T1000 (cell line): ENCODE results near the gene OSBP.
A peak's percentile ranks its signal among the peaks of the same experiment; 100 is the strongest.
"Not testable (repeated sequence)": the region's sequence is repeated elsewhere in the genome, so short reads cannot be mapped to it uniquely, and the experiment has no call there.

Experiments
- DNase-seq: peaks from one replicate; lab custom pipeline; 2025; ENCODE audit warnings: mixed read lengths; lab: John Stamatoyannopoulos, UW

OSBP gene, protein sequence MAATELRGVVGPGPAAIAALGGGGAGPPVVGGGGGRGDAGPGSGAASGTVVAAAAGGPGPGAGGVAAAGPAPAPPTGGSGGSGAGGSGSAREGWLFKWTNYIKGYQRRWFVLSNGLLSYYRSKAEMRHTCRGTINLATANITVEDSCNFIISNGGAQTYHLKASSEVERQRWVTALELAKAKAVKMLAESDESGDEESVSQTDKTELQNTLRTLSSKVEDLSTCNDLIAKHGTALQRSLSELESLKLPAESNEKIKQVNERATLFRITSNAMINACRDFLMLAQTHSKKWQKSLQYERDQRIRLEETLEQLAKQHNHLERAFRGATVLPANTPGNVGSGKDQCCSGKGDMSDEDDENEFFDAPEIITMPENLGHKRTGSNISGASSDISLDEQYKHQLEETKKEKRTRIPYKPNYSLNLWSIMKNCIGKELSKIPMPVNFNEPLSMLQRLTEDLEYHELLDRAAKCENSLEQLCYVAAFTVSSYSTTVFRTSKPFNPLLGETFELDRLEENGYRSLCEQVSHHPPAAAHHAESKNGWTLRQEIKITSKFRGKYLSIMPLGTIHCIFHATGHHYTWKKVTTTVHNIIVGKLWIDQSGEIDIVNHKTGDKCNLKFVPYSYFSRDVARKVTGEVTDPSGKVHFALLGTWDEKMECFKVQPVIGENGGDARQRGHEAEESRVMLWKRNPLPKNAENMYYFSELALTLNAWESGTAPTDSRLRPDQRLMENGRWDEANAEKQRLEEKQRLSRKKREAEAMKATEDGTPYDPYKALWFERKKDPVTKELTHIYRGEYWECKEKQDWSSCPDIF

DNA sequence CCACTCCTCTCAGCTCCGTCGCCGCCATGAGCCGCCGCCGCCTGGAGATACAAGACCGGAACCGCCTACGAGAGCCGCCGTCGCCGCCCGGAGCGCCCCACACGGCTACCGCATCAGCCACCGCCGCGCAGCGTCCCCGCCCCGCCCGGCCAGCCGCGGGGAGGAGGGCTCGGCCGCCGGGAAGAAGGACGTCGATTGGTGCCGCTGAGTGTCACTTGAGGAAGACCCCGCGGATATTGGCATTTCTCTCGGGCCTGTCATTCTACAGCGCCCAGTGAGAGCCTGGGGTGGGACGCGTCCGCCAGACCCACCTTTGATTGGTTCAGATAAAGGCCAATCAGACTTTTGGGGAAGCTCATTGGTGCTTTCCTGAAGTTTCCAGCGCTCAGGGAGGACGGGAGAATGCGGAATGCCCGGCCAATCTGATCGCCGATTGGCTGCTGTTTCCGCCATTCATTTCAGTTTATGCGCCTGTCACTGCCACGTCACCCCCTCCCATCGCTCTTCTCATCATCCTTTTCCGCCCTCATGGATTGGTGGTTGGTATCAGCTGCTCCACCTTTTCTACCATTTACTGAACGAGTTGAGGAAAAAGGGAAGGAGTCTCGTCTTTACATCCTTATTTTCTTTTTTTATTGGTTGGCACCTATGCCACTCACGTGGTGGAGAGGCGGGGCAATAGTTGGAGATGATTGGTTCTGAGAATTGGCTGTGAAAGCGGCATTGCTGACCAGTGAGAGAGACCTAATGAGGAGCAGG is at the start of gene OSBP:
Gene OSBP, minus strand, starts transcription at position 138 of the 759 bp plus-strand sequence. Its CDS starts 110 bp downstream, at position 28.
- DNase-seq: peak; percentile 99

DNA sequence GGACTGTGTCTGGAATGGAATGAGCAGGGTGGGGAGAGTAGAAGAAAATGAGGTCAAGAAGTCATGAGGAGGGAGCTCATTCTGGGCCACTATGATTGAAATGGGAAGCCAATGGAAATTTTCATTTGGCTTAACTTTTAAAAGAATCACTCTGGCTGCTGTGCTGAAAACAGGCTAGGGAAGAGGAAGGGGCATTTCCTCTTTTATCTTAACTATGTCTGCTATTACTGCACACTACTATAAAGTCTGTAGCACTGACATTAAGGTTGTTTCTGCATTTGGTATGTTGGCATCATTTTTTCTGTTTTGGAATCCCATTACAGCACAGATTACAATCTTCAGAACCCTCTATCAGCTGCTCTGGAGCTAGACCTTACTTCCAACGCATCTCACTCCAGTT is 45.0 kb upstream of the OSBP start:
- no peak for DNase-seq

DNA sequence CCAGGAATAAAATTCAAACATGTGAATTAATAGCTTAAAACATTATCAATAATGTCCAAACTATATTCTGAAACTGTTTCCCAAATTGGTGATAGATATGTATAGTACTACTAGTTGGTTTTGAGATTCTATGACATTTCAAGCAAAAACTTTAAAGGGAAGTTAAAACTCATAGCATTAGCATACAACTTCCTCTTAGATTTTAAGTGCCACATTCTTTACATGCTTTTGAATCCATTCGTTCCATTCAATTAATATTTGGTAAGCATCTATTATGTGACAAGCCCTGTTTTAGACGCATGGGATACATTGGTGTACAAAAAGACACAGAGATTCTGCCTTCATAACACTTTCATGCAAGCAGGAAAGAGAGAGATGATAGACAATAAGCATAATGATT is 44.4 kb upstream of the OSBP start:
- DNase-seq: no peak

DNA sequence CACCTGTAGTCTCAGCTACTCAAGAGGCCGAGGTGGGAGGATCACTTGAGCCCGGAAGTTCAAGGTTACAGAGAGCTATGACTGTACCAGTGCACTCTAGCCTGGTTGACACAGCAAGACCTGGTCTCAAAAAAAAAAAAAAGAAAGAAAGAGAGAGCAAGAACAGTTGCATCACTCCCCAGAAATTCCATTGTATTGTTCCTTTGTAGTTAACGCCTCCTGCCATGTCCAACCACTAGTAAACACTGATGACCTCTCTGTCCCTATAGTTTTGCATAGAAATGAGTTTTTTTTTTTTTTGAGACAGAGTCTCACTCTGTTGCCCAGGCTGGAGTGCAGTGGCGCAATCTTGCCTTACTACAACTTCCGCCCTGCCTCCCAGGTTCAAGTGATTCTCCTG is 42.5 kb upstream of the OSBP start:
- DNase-seq: no peak

DNA sequence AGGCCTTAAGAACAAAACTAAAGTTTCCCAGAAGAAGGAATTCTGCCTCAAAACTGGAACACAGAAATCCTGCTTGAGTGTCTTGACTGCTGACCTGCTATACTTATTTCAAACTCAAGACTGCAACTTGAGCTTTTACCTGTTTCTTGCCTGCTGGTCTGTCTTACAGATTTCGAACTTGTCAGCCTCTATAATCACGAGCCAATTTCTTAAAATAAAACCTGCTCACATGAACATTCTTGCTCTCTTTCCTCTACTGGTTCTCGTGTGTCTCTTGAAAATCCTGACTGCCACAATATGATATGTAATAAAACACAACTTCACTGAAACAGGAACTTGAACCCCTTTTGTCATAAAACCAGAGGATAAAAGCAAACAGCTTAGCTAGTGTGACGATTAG is 39.3 kb upstream of the OSBP start:
- no peak for DNase-seq

DNA sequence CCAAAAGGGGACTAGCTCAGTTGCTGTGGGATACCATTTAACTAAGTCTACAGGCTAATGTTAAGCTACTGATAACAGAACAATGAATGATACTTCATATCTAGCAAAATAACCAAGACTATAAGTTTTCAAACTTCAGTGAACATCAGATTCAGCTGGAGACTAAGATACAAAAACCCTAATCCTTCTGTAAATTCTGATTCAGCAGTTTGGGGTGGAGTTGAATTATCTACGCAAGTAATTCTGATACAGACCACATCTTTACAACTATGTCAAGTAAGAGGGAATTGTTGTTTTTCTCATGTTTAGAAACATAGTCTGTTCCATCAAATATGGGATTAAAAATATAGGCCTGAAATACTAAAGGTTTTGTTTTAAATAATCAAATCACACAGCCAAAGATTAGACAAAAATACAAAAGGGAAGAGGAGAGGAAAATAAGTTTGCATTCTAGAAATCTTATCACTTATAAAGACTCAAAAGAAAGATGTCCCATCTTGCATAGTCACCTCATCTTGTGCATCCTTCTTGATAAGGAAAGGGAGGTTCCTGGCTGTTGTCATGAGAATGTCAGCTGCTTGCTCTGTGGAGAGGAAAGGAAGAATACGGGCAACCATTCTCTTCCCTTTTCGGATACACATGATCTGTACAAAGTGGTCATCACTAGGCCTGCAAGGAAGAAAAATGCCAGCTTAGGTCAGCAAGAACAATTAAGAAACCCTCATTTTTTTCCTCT is 31.8 kb upstream of the OSBP start:
- no peak for DNase-seq

DNA sequence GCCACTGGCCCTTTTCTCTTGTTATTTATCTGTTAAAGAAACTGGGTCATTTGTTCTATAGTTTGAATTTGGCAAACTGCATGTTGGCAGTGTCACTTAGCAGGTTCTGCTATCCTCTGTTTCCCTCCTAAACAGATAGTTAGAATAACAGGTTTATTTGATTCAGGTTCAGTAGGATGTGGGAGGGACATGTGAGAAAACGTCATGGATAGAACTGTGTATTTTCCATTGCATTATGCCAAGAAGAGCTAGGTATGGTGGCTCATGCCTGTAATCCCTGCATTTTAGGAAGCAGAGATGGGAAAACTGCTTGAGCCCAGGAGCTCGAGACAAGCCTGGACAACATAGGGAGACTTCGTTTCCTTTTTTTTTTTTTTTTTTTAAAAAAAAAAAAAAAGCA is 29.0 kb upstream of the OSBP start:
- no peak for DNase-seq

DNA sequence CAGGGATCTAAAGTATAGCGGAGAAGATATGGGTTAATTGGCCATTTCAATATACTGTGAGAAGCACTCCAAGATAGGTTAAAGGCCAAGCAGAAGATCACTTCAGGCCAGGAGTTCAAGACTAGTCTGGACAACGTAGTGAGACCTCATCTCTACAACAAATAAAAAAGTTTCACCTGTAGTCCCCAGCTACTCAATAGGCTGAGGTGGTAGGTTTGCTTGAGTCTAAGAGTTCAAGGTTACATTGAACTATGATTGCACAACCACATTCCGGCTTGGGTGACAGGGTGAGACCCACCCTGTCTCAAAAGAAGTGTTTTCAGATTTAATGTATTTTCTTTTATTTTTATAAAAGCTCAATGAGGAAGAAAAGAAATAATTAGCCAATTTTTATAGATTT is 27.8 kb upstream of the OSBP start:
- no peak for DNase-seq

DNA sequence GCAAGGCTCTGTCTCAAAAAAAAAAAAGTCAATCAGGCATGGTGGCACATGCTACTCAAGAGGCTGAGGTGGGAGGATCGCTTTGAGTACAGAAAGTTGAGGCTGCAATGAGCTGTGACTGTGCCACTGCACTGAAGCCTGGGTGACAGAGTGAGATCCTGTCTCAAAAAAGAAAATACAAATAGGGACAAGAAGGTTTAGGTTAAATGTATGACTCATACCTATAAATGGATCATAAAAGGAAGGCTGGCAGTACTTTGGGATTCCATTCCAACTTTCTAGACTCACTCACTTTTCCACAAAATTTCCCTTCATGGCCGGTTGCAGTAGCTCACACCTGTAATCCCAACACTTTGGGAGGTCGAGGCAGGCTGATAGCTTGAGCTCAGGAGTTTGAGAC is 25.6 kb upstream of the OSBP start:
- DNase-seq: no peak

DNA sequence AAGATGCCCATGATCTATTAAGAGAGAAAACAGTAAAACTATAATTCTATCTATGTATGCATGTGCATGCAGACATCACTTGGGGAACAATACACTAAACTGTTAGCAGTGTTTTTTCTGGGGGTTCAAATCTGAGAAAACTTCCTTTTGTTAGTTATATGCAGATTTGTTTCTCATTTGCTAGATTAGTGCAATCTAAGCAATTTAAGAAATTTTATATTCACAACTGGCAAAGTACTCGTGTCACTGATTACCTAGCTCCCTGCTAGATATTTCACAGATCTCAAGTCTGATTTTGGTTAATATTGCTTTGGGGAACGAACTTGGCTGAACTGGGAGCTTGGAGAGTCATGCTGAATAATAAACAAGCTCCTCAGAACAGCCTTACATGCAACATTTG is 14.9 kb upstream of the OSBP start:
- DNase-seq: no peak

DNA sequence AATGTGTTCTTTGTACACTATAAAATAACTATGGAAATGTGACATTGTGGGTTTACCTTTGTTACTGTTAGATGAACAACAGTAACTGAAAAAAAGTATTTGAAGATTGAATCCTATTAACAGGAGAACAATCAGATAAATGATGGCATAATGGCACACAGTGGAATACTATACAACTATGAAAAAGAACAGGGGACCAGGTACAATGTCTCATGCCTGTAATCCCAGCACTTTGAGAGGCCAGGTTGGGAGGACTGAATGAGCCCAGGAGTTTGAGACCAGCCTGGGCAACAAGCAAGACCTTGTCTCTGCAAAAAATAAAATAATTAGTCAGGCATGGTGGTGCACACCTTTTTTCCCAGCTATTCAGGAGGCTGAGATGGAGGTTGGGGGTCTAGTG is 14.4 kb upstream of the OSBP start:
- no peak for DNase-seq

DNA sequence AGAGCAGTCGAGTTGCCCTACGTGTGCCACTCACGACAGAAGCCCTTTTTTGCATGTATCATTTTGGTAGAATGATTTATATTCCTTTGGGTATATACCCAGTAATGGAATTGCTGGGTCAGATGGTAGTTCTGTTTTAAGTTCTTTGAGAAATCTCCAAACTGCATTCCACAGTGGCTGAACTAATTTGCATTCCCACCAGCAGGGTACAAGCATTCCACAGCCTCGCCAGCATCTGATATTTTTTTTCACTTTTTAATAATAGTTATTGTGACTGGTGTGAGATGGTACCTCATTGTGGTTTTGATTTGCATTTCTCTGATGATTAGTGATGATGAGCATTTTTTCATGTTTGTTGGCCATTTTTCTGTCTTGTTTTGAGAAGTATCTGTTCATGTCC is 11.4 kb upstream of the OSBP start:
- not testable (repeated sequence) for DNase-seq

DNA sequence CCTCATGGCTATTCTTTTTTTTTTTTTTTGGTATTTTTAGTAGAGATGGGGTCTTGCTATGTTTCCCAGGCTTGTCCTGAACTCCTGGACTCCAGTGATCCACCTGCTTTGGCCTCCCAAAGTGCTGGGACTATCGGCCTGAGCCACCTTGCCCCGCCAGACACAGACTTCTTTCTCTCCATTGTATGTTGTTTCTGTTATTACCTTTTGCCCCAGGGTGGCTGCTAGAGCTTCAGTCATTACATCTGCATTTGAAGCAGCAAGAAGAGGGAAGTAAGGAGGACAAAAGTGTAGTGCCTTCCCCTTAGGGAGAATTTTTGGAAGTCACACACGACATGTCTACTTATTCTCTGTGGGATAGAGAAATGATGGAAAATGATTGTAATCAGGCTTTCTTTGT is 10.1 kb upstream of the OSBP start:
- DNase-seq: no peak

DNA sequence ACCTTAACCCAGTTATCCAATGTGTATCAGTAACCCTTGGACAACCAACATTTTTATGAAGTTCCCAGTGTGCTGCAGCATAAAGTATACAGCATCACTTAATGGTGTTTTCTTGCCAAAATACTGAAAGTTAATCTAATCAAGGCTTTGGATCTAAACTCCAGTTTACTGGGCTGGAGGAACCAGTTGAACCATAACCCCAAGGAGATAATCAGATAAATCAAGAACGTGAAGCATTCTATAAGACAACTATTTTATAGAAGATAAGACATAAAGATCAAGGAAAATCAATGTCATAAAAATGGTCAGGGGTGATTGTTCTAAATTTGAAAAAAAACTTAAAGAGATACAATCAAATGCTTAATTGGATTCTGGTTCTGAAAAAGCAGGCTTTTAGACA is 2.3 kb upstream of the OSBP start:
- DNase-seq: no peak

DNA sequence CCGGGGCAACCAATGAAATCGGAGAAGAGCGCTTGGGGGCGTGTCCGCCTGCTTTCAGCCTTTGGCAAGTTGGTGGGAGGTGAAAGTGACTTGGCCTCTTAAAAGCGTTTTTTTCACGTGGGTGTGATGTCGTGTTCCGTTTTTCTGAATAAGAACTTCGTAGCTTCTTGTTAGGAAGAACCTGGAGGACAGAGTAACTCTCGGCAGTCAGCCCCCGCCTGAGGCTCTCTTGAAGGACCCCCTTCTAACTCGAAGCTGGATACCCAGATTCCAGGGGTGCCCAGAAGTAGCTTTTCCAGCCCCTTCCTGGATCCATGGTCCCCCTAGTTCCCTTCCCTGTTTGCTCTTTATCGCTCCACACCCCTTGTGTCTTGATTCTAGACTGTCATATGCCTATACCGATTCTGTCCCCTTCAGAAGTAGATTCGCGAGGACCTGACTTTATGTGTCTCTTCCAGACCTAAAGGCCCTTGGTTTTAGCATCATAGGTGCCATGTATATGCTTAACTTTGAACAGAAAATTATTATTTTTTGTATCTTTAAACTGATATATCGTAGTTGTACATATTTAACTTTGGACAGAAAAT is 915 bp upstream of the OSBP start:
- DNase-seq: no peak

DNA sequence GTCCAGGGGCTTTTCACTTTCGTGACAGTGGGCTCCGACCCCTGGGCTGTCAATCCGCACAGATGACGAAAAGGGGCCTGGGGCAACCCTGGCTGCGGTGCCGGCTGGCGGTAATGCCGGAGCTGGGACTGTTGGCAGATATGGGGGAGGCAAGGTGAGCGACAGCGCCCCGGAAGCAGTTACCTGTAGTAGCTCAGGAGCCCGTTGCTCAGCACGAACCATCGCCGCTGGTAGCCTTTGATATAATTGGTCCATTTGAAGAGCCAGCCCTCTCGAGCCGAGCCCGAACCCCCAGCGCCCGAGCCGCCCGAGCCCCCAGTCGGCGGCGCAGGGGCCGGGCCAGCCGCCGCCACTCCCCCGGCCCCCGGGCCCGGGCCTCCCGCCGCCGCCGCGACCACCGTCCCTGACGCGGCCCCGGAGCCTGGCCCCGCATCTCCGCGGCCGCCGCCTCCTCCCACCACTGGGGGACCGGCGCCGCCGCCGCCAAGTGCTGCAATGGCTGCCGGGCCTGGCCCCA is 396 bp downstream of the OSBP start:
- no peak for DNase-seq

DNA sequence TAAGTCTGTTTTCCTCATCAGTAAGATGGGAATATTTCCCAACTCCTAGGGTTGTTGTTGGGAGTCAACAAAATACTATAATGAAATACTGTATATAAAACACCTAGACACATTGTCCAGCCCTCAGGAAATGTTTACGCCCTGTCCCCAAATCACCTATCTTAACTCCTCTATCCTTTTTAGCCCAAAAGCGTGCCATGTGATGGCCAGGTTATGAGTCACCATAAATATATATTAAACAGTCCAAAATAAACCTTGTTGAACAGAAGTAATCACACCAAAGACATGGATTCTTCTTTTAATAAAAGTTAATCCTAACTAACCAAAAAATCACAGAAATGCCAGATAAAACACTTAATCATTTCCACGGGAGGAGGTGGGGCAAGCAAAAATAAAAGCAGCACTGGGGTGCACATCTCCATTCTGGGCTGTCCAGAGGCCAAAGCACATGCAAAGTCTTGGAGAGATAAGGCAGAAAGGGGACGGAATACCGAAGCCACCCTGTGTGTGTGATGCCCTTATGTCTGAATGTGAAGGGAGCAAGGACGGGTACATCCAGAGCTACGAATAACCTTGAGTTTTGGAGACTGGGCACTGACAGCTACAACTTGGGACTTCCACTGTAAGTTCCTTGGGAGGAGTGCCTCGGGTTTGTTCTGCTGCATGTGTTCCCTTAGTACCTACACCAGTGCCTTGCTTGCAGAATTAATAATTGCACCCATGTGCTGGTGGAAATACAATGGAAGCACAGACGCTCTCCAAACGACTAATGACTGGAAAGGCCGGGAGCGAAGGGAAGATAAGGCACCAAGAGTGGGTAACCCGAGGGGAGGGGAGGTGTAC is 1.1 kb downstream of the OSBP start:
- no peak for DNase-seq

DNA sequence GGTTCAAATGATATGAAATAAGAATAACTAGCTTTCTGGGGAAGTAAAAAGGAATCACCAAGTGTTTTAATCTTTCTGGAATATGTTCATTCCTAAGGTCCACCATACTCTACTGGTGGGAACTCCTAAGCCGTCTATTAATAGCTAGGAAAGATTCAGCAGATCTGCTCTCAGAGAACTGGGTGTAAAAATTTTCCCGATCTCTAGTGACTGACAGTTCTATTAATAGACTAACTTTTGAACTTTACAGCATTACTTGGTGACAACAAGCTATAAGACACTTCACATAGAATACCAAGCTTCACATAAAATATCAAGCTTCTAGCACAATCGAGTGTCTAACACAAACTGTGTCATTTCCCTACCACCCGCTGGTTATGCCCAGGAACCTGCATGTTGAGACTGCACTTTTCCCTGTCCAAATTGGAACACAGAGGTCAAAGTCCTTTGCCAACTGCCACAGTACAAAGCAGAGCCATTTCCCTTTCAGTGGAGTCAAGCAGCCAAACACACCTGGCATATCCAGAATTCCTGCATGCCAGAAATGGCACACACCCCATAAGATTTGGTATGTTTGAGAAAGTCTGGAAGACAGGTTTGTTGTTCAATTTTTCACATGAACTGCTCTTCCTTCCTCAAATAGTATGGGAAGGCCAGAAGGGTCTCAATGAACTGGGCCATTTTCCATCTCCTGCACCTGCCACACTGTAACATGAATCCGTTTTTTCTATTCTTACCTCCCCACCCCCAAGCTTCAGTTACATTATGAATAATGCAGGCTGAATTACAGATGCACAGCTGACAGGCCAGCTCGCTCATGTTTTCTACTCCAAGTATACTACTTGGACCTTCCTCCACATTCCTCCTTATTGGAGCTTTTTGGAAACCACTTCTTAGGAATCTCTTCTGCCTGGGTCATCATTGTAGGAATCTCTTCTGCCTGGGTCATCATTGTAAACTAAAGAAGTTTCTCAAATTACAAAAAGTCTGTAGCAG is 3.7 kb downstream of the OSBP start:
- DNase-seq: no peak

DNA sequence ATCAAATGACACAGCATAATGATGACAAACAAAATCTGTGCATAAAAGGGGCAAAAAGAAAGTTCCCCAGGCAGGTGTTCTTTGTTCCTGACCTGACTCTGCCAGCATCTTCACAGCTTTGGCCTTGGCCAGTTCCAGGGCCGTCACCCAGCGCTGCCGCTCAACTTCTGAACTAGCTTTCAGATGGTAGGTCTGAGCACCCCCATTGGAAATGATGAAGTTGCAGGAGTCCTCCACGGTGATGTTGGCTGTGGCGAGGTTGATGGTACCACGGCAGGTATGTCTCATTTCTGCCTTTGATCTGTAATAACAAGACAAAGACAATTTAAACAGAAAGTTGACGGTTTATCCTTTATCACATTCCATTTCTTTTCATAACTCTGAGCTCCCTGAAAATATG is 5.3 kb downstream of the OSBP start:
- no peak for DNase-seq
